GM12891 (cell line): ENCODE measurements around the gene DDX39B.

Experiments used
- POLR2A ChIP-seq: IDR thresholded peaks from 2 replicates; pipeline ENCODE4 v1.6.1; 2011; ENCODE audit warnings: low read depth, low read length, control low read depth
- POLR2AphosphoS5 ChIP-seq: IDR thresholded peaks from 2 replicates; pipeline ENCODE4 v1.6.1; 2011; ENCODE audit warnings: low read depth, low read length, control low read depth

DNA sequence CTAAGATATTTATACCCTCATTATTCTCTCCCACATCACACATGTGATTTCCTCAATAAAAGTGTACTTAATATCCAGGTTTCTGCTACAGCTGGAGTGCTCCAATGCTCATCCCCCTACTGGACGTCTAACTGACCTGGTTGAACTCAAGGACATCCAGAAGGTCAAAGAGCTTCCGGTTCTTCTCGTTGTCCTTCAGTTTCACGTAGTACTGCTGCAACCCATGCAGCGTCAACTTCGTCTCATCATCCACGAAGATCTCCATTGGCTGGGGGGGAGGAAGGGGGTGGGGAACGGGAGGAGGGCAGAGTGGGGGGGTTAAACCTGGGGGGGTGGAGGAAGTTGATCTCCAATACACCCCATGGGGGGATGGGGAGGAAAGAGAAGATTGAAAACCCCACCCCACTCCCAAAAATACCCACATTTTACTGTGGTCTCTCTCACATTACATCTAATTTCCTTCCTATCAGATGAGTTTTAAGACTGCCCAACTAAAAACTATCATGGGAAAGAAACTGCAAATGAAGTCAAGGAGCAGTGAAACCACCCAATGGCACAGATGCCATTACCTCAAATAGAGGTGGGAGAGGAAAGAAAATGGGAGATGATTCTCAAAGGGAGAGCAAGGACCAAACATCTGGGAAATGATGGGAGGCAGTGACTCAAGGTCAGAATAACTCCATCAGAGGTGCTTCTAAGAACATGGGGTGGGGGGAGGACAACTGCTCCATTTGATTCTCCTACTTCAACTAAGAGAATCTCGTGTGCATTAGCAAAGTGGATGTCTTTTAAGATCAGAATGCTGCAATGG is 9.0 kb downstream of the DDX39B start:
- TF ChIP-seq POLR2A (peak; percentile 26), POLR2AphosphoS5 (peak; percentile 9; the same call in 1 of the 2 replicates)
